Activated CD4-positive, CD25-positive, alpha-beta regulatory T cell treated with anti-CD3 and anti-CD28 coated beads, Interleukin-2, amount 50 U/mL, for 72 hours (primary cell): Measurements from ENCODE around the gene ATP5ME.
"Not testable (repeated sequence)": the region's sequence is repeated elsewhere in the genome, so short reads cannot be mapped to it uniquely, and the experiment has no call there.

Source experiments
- DNase-seq: peaks from one replicate; pipeline ENCODE4 v3.0.0; 2021

Gene ATP5ME, protein sequence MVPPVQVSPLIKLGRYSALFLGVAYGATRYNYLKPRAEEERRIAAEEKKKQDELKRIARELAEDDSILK

GRCh38 chr4:674172-675035, at the start of gene ATP5ME, which contains the start of gene MYL5:
ATP5ME (minus strand) TSS chr4:674276; CDS start chr4:674247, 29 bp downstream.
MYL5 (plus strand) TSS chr4:674542; CDS start chr4:678027, 3,485 bp downstream.
- DNase-seq, result peak; percentile 99

DNA sequence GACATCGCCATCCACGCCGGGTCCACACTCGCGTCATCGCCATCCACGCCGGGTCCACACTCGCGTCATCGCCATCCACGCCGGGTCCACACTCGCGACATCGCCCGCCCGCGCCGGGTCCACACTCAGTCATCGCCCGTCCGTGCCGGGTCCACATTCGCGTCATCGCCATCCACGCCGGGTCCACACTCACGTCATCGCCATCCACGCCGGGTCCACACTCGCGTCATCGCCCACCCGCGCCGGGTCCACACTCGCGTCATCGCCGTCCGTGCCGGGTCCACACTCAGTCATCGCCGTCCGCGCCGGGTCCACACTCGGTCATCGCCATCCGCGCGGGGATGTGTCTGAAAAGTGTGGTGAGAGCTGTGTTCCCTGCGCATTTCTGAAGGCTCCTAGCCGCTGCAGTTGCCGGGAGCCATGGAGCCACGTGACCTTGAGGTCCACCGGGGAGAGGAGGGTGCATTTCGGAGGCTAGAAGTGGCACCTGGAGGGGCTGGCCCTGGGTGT, 48.8 kb upstream of the ATP5ME start:
- DNase-seq, result no peak

- no peak for DNase-seq
Measured at GRCh38 chr4:722169-722725, 48.2 kb upstream of the ATP5ME start.

GRCh38 chr4:721261-722168, 47.4 kb upstream of the ATP5ME start:
- DNase-seq, result no peak

DNA sequence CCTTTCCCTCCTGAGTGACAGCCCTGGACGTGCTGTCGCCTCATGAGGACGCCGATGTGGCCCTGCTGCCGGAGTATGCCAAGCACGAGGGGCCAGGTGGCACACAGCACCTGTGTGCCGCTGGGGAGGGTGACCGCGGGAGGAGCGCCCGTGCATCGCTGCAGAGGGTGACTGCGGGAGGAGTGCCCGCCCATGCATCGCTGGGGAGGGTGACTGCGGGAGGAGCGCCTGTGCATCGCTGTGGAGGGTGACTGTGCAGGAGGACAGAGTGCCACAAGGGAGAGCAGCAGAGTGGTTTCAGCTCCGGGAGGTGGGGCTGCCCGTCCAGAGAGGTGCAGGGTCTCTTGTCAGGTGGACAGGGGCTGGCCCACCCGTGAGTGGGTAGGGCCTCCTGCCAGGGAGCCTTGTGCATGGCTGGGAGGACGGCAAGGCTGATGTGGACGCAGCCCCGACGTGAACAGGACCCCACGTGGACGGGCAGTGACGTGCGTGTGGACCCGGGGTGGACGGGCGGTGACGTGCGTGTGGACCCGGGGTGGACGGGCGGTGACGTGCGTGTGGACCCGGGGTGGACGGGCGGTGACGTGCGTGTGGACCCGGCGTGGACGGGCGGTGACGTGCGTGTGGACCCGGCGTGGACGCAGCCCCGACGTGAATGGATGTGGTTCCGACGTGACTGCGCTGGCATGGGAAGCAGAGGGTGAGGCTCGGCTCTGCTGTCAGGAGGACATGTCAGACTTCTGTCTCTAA, 46.2 kb upstream of the ATP5ME start:
- DNase-seq, result no peak

DNA sequence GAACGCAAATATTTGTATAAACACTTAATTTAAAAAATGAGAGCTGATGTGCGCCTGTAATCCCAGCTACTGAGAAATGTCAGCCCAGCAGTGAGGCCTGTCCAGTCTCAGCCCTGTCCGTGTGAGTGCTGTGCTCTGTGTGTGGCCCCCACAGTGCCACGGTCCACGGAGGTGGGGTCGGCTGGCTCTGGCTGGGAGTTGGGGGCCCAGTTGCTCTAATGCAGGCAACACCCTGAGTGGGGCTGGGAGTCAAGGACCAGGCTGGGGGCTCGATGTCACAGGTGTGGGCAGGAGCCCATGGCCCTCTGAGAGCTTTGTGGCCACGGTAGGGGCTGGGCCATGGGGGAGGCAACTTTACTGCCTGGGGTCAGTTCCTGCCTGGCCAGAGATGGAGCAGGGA, 44.4 kb upstream of the ATP5ME start:
- DNase-seq, result no peak

DNA sequence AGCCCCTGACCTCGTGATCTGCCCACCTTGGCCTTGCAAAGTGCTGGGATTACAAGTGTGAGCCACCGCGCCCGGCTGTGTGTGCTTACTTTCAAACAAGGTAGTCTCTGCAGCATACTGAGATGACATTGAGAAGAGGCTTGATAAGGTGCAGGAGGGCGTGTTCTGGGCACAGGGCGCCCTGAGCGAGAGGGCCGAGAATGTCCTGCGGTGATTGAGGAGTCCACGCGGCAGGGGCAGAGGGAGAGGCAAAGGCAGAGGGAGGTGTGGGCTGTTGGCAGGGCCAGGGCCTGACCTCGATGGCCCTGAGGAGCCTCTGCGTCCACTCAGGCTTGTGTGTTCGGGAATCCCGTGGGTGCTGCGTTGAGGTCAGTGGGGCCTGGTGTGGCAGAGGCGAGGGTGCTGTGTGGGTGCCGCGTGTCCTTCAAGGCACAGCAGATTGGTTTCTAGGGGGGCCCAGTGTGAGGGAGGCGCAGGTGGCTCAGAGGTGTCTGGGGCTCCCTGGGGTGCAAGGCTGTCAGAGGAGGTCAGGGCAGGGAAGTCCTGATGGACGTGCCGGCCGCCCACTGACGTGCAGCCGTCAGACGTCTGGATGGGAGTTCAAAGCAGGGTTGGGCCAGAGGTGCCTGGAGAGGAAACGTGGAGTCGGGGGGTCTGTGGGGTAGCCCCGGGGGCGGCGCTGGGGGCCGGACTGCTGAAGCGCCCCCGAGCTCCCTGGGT, 43.7 kb upstream of the ATP5ME start:
- DNase-seq, result no peak

DNA sequence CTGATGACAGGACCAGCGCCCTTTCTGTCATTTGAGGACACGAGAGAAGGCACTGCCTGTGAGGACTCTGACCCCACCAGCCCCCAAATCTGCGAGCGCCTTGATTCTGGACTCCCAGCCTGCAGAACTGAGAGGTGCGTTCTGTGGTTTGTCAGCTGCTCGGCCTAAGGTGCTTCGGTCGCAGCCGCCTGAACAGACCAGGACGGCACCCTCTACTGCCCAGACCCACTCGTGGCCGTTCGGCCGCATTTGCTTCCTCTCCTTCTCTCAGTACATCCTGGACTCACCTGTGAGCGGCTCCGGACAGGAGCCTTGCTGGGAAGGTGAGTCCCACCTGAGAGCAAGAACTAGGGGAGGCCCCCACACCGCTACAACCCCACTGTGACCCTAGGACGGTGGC, 40.0 kb upstream of the ATP5ME start:
- no peak for DNase-seq

GRCh38 chr4:712916-713632, 39.0 kb upstream of the ATP5ME start:
- no peak for DNase-seq

DNA sequence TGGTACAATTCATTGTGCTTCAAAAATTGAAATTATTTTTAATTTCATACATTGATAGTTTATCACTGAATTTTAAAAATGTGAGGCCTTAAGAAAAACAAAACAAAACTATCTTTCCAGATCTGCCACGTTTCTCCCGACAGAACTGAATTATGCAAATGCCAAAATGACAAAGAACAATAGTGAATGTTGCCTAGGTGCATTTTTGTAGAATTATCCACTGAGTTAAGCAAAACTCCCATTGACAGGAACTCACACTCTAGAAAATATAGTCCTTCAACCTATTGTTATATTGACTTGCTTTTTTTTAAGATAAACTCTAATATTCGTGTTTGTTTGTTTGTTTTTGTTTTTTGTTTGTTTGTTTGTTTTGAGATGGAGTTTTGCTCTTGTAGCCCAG, 38.0 kb upstream of the ATP5ME start:
- DNase-seq, result no peak

DNA sequence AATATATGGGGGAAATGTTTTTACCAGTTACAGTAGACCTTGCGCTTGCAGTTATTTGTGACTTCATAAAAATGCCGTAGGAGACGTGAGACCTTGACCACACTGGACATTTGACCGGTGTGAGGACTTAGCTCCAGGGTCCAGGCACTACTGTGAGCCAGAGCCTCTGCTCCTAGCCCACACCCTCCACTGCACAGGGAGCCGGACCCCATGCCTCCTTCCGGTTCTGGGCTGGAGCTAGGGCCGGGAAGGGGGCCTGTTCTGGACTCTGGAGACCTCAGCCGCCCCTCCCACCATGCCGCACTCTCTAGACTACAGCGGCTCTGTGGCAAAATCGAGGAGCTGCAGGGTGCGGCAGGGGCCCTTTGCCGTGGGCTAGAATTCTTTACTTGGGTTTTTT, 36.8 kb upstream of the ATP5ME start:
- no peak for DNase-seq

- DNase-seq, result no peak
Measured at GRCh38 chr4:710116-710515, 36.0 kb upstream of the ATP5ME start.

GRCh38 chr4:709348-709747, 35.3 kb upstream of the ATP5ME start:
- no peak for DNase-seq

DNA sequence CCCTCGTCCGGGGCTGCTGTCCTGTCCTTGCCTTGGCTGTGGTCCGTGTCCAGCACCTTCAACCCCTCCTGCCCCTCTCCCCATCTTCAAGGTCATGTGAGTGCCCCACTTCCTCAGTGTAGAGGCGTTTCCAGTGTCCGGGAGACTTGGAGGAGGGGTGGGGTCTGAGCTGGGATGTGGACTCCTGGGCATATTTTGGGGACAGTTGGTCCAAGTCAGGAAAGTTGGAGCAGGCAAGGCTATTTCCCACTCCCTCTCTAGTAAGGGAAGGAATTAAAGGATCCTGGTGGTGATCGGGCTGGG, 34.5 kb upstream of the ATP5ME start:
- DNase-seq, result no peak

DNA sequence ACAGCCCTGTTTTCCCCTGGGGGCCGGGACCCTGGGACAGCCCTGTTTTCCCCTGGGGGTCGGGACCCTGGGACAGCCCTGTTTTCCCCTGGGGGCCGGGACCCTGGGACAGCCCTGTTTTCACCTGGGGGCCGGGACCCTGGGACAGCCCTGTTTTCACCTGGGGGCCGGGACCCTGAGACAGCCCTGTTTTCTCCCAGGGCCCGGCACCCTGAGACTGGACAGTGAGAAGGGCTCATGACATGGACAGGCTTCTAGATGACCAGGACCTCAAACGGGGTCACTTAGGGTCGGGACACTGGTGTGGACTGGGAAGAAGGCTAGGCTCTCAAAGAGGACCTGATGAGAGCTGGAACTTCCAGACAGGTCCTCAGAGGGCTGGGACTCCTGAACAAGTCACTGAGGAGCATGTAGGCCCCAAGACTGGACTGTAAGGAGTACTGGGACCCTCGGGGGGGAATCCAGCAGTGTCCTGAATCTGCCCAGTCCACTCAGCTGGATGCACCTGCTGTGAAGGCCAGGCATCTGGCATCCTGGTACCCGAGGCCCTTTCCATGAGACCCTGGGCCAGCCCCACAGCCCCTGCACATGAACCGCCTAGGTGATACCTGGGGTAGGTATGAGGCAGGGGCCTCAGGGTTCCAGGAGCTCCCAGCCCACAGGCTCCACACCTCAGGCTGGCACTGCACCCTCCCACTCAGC, 34.0 kb upstream of the ATP5ME start:
- DNase-seq, result no peak

DNA sequence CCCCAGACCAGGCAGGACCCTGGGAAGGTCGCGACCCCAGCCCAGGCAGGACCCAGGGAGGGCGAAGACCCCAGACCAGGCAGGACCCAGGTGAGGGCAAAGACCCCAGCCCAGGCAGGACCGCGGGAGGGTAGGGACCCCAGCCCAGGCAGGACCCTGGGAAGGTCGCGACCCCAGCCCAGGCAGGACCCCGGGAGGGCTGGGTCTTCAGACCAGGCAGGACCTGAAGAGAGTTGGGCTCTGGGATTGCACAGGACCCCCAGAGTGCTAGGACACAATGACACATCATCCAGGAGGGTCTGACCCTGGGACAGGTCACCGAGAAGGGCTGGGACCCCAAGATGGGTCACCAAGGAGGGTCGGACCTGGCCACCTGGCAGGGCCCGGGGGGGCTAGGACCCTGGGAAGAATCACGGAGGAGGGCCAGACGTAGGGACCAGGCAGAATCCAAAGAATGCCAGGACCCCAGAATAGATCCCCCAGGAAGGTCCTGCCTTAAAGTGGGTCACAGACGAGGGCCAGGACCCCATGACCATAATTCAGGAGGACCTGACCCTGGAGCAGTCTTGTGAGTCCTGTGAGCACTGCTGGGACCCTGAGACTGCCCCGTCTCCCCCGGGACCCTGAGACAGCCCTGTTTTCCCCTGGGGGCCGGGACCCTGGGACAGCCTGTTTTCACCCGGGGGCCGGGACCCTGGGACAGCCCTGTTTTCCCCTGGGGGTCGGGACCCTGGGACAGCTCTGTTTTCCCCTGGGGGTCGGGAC, 32.9 kb upstream of the ATP5ME start:
- DNase-seq, result no peak

DNA sequence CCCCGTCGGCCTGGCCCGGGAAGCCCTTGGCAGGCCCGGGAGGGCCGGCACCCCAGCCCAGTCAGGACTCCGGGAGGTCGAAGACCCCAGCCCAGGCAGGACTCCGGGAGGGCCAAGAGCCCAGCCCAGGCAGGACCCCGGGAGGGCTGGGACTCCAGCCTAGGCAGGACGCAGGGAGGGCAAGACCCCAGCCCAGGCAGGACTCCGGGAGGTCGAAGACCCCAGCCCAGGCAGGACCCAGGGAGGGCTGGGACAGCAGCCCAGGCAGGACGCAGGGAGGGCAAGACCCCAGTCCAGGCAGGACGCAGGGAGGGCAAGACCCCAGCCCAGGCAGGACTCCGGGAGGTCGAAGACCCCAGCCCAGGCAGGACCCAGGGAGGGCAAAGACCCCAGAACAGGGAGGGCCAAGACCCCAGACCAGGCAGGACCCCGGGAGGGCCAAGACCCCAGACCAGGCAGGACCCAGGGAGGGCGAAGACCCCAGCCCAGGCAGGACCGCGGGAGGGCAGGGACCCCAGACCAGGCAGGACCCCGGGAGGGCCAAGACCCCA, 32.1 kb upstream of the ATP5ME start:
- not testable (repeated sequence) for DNase-seq

DNA sequence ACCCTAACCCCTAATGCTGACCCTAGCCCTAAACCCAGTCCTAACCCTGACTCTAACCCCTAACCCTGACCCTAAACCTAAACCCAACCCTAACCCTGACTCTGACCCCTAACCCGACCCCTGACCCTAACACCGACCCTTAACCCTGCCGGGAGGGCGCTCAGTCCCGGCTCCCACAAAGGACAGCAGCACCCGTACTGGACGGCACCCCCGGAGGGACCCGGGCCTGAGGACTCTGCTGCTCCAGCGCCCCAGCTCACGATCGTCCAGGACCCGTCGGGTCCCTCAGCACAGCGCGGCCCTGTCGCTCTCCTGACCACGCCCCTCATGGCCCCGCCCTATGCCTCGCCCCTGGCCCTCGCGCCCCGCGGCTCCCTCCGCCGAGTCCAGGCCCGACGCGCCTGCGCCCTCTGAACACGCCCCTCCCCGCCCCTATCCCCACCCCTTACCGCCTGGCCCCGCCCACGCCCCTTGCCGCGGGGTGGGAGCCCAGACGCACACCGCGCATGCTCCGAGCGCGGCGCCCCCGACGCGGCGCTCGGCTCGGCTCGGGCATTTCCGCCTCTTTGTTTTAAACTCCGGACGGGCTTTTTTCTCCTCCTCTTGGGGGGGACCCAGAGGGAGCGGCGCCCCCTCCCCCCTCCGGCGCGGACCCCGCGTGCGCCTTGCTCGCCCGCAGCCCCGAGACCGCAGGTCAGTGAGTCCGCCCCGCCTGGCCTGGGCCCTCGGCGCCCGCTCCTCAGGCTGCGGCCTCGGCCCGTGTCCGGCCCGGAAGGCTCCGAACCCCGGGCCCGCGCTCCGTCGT, 31.4 kb upstream of the ATP5ME start, which contains the start of gene PCGF3:
Gene PCGF3 (plus strand): TSS at position 555 of the 805 bp plus-strand sequence. CDS start 27,849 bp downstream, outside the sequence.
- DNase-seq, result peak; percentile 99
